Left hindlimb (tissue), 1 donor: ENCODE results near the gene LIG1.

ENCODE experiments used
- DNase-seq: peaks from one replicate; pipeline ENCODE4 v3.0.0-alpha.2; 2018

The LIG1 gene

DNA sequence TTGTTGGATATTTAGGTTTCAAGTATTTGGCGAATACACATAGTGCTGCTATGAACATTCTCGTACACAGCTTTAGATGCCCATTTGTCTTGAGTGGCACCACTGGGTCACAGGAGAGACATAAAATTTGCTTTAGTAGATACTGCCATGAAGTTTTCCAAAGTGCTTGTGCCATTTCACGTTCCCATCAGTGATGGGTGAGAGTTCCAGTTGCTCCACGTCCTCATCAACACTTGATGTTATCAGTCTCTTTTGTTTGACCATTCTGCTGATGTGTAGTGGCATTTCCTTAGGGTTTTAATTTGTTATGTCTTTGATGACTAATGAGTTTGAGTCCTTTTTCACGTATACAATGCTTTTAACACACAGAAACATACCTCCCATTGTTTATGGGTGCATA, 11.4 kb upstream of the LIG1 start:
- DNase-seq = no peak

DNA sequence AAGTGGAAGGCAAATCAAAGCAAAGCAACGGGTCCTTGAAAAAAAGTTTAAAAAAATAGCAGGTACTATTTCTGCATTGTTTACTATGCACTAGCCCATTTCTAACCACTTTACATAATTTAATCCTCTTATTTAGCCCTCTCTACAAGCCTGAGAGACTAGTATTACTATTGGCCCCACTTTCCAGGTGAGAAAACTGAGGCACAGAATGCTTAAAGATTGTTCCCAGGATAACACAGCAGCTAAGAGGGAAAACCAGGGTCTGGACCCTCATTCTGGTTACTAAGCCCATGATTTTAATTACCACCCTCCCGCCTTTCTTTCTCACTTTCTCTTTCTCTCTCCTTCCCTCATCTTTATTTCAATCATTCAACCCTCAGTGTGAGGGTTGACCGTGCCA, 6.1 kb upstream of the LIG1 start:
- DNase-seq = no peak

DNA sequence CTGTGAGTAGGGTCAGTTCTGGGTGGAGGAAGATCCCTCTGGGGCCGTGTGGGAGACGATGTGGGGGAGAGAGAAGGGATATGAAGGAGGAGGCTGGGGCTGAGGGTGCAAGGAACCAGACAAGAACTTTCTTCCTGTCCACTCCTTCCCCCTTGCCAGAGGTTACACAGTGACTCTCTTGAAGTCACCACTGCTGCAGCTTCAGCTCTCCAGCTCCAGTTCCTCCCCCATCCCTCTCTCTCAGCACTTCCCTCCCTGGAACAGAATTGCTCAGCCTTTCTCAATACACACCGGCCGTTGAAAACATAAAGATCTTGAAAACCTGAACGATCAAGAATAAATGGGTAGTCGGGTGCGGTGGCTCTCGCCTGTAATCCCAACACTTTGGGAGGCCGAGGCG, 5.4 kb upstream of the LIG1 start:
- no peak for DNase-seq

DNA sequence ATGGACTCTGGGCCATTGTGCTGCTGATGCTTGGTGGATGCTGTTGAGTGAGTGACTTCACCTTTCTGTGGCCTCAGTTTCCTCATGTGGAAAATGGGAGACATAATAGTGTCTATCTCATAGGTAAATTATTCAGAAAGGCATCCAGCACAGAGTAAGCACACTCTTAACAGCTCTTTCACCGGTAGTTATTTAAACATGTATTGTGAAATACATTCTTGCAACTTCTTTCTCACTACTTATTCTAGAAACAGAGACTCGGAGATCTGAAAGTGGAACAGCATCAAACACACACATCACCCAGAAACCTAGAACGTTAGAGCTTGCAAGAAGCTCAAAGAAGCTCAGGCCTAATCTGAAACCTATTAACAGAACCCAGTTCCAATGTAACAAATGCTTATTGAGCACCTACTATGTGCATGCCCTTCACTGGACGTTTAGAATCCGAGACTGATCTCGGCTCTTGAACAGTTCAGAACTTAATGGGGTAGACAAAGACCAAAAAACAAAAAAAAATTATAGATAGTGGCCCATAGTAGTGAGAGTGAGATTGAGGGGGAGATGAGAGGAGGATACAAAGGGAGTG, 4.4 kb upstream of the LIG1 start:
- DNase-seq = no peak

DNA sequence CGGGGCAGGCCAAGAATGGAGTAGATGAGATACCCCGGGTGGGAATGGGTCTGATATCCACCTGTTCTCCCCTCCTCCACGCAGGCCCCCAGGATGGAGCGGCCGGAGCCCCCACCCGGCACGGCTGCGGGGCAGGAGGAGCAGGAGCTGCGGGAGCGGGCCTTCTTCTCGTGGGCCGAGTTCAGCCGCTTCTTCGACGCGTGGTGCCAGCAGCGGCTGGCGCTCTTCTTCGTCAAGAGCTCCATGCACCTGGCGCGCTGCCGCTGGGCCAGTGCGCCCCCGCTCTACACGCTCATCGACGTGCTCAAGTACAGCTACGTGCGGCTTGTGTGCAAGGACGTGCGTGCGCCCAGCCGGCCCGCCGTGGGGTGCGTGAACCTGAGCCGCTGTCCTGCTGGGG, 1.6 kb upstream of the LIG1 start:
- DNase-seq = no peak

DNA sequence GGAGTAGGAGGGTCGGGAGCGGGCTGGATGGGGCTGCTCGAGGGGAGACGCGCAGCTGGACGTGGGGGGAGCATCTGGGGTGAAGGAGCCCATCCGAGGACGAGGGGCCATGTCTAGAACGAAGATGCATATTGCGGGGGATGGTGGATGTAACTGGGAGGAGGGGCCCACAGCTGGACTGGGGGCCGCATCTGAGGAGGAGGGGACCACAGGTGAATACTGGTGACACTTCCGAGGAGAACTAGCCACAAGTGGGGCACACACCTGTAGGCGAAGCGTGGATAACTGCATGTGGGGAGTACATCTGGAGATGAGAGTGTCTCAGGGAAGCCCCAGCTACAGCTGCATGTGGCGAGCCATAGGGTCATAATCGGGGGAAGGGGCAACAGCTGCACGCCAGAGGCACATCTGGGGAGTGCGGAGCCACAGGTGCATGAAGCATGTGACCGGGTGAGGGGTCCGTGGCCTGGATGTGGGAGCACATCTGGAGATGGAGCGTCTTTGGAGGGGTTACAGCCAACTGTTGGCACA, 738 bp upstream of the LIG1 start:
- no peak for DNase-seq

DNA sequence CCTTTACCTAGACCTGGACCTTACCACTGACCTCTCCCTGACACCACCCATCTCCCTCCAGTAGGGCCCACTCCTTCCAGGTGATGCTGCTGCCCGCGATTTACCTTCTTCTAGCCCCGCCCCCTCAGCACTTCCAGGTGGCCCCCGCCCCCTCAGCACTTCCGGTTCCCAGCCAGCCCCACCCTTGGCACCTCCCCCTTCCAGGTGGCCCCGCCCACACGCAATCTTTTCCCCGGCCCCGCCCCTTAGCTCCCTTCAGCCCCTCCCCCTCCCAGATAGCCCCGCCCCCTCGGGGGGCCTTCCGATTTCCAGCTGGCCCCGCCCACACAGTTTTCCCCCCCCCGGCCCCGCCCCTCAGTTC, 586 bp downstream of the LIG1 start:
- DNase-seq = peak; percentile 74

DNA sequence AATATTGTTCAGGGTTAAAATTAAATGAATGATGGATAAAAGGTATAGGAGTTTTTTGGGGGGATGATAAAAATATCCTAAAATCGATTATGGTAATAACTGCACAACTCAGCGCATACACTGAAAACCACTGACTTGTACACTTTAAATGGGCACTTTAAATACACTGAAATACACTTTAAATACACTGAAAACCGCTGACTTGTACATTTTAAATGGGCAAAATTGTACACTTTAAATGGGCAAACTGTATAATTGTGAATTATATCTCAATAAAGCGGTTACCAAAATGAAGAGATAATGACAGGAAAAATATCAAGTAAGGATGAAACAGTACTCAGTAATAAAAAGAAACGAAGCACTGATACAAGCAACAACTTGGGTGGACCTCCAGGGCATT, 1.5 kb downstream of the LIG1 start:
- DNase-seq = no peak

DNA sequence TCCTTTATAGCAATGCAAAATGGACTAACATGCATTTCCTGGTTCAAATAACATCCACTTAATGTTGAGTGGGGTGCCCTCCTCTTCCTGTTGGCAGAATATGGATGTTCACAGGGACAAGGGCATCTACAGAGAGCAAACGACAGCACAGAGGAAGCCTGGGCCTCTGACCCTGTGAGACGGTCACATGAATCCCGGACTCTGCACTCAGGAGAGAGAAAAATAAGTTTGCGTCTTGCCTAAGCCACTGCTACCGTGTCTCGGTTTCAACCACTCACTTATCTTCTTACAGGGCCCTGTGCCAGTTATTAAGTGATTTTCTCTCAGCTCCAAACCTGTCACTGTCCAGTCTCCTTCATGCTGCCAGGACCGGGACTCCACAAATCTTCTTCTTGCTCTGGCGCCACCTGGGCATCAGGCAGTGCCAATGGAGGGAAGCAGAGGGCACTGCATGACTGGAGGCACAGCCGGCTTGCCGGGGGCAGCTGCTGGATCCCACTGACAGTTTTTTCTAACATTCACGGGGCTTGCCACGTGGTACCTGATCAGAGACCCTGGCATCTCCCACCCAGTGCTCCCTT, 11.8 kb downstream of the LIG1 start:
- DNase-seq = no peak

DNA sequence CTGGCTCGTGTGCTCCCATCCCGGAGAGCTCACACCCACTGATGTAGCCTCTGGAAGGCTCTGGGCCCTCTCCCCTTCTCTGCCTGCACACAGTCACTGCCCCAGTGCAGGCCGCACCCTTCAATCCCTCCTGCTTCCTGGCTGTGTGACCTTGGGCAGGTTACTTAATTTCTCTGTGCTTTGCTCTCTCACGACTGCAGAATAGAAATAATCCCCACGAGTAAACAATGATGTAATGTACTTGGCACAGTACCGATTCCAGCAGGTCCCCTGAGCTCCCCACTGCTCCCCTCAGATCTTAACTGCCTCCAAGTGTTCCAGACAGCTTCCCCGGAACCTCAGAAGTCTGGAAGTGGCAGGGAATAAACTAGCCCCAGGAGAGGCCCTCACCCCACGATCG, 16.1 kb downstream of the LIG1 start:
- DNase-seq = no peak

DNA sequence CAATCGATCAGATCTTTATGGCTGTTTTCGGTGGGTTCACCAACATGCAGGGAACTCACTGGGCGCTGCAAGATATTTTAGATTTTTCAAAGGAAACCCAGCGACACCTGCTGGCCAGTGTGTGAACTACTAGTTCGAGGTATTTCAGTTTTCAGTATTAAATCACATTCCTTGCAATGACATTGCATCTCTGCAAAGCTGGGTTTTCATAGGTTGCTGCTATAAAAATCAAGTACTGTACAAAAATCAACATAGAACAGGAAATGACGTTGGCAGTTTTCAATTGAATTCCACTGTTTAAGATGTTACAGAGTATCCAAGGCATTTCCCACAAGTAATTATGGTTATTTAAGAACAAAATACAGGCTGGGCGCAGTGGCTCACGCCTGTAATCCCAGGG, 17.6 kb downstream of the LIG1 start:
- peak; percentile 72 for DNase-seq

DNA sequence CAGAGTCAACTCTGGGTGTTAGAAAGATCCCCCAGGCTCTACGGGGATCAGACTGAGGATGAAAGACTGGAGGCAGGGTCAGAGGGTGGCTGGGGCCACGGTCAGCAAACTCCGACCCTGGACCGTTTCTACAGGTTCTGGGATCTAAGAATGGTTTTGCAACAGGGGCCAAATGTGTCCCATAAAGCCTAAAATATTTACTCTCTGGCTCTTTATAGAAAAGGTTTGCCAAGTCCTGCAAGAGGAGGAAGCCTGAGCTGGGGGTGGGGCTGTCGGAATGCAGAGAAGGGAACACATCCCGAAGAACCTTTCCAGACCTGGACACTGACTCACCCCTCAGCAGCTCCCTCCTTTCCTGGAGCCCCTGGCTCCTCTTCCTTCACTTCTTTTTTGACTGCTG, 20.7 kb downstream of the LIG1 start:
- DNase-seq = no peak

DNA sequence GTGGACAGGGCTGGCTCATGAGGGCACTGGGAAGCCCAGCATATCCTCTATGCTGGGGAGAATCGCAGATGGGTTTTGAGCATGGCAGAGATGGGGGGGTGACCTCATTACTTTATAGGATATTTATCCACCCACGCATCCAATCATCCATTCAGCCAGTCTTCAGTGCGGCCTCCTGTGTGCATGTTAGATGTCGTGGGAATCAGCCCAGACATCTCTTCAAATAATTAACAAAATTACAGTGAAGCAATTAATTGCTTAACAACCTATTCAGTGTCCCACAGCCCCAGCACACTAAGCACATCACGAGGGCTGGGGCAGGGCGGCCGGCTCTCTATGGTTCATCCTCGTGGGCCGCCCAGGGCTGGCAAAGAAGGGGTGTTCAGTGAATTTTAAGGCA, 21.6 kb downstream of the LIG1 start:
- DNase-seq = no peak

DNA sequence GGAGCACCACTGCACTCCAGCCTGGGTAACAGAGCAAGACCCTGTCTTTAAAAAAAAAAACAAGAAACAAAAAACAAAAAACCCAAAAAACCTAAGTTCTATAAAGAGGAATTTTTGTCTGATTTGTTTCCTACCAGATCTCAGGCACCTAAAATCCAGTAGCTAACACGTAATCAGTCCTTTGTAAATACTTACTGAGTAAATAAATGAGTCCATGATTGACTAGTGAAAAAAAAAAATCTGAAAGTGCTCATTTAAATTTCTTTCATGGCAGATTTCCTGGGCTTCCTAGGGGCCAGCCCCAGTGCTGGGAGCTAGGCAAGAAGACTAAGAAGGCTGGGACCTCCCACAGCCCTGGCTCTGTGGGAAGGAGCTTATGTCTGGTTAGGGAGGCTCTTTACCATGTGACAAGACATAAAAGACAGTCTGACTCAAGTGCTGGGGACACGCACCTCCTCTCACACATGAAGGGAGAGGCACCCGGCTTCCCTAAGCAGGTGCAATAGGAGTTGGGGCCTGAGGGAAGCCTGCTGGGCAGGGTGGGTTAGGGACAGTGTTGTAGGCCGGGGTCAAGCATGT, 22.5 kb downstream of the LIG1 start:
- DNase-seq = no peak

DNA sequence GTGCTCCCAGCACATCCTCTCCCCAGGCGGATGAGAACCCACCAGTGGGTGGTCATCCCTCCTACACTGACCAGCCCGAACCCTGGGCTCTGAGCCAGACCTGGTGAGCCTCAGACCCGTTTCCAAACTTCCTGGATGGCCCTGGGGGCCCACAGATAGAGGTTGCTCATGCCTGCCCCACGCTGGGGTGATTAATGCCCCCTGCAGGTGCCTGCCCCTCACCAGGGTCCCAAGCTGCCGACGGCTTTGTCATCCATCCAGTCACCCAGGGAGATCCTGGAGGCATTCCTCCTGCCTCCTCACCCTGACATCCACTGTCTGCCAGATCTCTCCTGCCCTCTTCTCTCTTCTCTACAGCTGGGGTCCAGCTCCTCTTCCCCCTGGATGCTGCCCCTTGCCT, 31.1 kb downstream of the LIG1 start:
- no peak for DNase-seq

DNA sequence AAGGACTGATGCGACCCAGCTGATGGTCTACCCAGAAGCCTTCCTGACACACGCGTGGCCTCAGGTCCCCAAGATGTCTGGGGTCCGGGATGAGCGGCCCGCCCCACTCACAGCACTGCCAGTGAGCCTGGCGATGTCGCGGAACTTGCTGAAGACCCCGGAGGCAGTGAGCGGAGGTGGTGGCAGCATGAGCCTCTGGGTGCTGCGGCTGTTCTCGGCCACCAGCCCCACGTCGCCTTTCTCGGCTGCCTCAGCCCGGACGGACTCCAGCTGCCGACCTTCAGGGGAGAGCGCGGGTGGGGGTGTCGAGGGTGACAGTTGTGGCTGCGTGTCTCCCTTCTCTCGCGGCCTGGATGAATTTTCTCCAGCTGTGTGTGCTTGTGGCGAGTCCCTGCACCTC, 32.7 kb downstream of the LIG1 start:
- DNase-seq = no peak

DNA sequence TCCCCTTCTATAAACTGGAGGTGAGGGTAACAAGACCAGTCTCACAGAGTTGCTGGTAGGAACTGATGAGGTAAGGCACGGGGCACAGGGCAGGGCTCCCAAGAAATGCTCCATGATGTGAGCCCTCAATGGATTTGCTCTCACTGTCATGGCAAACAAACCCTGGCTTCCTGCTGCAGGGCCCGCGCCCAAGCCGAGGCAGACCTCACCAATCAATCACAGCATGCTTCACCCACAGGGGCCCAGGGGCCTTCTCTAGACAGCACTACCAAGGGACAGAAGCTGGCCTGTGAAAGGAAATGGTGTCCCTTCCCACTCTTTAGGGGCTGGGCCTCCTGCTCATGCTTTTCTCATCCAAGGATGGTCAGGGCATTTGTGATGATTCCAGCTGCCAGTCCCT, 33.6 kb downstream of the LIG1 start:
- DNase-seq = no peak

DNA sequence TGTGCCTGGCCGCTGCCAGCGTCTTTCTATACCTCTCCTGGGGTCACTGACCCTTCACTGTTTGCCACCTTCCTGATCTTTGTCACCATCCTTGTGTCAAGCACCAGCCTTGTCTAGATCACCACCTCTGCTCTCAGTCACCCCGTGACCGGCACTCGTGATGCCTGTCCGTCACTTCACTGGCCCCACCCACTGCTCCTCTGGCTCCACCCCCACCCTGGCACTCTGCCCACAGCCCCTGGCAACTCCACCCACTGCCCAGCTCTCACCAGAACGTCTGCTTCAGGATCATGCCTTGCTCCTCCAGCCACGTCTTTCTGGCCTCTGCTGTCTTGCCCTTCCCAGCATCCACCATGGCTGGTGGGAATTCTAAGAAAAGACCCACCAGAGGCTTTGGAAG, 34.7 kb downstream of the LIG1 start:
- no peak for DNase-seq

DNA sequence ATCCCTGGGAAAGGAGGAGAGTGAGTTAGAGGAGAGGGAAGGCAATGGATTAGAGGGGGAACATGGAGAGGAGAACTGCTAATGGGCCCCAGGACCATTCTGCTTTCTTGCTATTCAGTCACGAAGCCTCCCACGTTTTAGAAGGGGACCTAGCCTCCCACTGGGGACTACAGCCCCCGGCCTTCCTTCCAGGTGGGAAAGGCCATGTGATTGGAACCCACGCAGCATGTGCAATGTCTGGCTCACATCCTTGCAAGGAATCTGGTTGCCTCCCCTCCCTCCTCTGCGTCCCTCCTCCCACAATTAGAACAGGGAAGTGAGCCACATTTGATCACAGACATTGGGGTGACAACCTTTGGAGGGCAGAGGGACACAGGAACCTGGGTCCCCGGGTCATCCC, 37.0 kb downstream of the LIG1 start:
- DNase-seq = no peak

DNA sequence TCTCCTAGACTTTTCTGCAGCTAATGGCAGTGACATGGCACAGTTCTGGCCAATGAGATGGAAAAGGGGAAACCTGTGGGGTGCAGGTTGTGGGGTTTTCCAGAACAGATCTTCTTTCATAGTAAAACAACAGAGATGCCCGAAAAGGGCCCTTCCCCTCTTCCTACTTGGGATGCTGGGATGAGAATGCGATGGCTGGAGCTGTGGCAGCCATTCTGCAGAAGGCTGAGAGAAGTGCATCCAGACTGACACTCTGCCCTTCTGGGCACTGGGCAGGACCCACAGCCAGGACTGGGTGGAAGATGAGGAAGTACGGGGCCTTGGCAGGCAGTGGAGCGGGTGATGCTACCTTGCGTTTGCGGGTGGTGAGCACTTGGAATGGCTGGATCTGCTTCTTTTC, 42.6 kb downstream of the LIG1 start:
- no peak for DNase-seq

DNA sequence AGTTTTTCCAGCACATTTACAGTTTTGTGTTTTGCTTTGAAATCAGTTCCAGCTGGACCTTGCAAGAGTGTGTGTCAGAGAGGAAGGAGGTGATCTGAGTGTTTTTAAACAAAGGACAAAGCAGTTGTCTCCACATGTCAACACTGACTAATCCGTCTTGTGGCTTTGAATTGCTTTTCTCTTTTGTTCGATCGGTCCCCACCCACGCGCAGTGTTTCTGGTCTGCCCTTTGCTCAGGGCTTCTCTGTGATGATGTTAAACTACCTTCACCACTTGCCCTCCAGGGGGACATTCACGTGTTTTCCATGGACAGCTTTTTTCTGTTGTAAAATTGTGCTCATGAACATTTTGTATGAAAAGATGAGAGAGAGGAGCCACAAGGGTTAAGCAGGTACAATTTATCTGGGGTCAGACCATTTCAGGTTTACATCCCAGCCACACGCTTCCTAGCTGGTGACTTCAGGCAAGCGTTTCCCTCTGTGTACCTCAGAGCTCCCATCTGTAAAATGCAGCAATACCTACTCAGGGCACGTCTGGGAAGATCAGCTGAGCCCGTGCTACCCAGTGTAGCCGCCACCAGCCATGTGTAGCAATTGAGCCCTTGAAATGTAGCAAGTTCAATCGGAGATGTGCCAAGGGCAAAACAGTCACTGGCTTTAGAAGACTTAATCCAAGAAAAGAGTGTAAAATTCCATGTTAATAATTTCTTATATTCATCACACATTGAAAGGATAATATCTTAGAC, 46.1 kb downstream of the LIG1 start:
- no peak for DNase-seq

DNA sequence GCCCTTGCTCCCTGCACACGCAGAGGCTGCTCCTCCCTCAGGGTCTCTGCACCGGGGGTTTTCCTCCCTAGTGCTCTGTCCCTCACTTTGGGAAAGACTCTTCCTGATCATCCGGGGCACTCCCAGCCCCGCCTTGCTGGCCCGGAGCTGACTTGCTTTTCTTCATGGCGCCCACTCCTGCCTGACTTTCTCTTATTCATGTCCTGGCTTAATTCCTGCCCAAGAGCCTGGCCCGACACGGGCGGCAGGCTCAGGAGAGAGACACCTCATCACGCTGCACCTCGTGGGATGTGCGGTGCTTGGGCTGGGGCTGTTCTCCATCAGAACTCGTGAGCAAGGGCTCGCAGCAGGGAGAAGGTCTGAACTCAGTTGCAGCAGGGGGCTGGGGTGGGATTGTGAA, 47.7 kb downstream of the LIG1 start:
- no peak for DNase-seq

DNA sequence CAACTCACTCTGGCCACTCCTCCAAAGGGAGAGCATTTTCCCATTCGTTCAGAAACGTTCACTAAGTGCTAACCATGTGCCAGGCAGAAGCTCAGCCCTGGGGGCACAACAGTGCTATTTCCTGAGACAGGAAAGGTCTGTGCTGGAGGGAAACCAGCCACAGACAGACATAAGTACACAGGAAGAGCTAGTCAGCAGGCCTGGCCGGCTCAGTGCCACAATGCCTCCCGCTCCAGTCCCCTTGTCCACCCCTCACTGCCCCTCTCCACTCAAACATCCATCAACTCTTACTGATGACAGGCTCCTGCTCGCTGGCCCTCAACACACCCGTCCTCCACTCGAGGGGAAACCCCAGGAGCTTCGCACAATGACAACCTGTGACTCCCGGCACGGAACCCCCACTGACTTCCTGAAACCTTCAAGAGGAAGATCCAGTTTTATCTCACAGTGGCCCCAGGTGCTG, 48.2 kb downstream of the LIG1 start:
- DNase-seq = no peak

DNA sequence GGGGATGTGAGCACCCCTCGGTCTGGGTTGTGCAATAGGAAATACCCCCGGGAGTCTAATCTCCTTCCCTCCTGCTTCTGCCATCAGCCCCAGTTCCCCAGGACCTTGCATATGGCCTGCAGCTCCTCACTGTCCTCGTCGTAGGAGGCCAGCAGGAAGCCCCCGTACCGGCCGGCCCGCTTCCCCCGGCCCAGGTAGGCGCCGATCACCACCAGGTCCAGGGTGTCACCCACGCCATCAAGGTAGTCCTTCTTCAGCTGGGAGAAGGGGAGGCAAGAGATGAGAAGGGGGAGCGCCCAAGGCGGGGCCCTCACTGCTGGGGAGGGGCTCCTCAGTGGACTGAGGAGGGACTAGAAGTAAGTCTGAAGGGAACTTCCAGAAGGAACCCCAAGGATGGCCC, 49.1 kb downstream of the LIG1 start:
- DNase-seq = no peak
